Measurements from ENCODE around the gene TUBB4B.

The TUBB4B gene

GRCh38 chr9:137278721-137279711, 37.9 kb downstream of the TUBB4B start:
- Histone ChIP-seq H3K4me3 (peak overlapping the region; percentile 67), H3K27ac (peak overlapping the region in 1 of 2 donors; percentile 85)
- TF ChIP-seq CTCF (IDR thresholded peaks at IDR 0.05): no peak
- peak; percentile 70 for DNase-seq (ENCODE audit: low spot score)

DNA sequence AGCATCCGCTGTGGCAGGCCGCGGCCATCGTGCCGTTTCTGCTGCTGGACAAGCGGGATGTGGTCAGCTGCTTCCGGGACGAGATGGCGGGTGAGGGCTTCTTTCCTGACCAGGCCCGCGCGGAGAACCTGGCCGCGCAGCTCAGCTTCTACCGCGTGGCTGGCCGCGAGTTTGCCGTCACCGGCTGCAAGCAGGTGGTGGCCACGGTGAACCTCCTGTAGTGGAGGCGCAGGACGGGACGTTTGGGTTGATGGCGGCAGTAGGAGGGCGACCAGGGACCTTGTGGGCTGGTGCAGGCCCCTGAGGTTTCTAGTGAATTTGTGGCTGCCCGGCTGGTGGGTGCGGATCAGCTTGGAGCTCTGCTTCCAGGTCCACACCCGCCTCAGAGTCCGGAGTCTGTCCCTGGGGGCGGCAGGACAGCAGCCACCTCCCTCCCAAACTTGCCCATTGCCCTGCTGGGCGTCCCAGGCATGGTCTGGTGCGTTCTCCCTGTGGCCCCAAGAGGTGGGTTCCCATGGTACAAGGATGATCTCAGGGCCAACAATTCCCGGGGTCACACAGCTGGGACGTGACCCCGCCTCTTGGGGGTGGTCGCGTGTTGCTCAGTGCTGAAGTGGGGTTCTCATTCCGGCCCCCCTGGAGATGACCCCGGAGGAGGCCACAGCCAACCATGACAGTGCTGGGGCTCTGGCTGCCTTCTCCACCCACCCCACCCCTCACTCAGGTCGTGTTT, 38.8 kb downstream of the TUBB4B start:
- peak; percentile 70 for DNase-seq (ENCODE audit: low spot score)
- no peak overlapping the region for H3K27ac ChIP-seq
- no peak for TF ChIP-seq CTCF (IDR thresholded peaks at IDR 0.05)
- H3K4me3 ChIP-seq: no peak overlapping the region

- peak overlapping the region; percentile 25 for H3K4me3 ChIP-seq
- DNase-seq (ENCODE audit: low spot score): peak; percentile 70
- H3K27ac ChIP-seq: no peak overlapping the region
- no peak for TF ChIP-seq CTCF (IDR thresholded peaks at IDR 0.05)
Observed at GRCh38 chr9:137280474-137281344, 39.6 kb downstream of the TUBB4B start.

- no peak for TF ChIP-seq CTCF (IDR thresholded peaks at IDR 0.05)
- no peak overlapping the region for H3K27ac ChIP-seq
- DNase-seq (ENCODE audit: low spot score): peak; percentile 71
- peak overlapping the region; percentile 25 for H3K4me3 ChIP-seq
Observed at GRCh38 chr9:137281345-137282116, 40.4 kb downstream of the TUBB4B start.

- no peak for DNase-seq (ENCODE audit: low spot score)
- Histone ChIP-seq H3K27ac (no peak overlapping the region), H3K4me3 (no peak overlapping the region)
- no peak for TF ChIP-seq CTCF (IDR thresholded peaks at IDR 0.05)
Observed at GRCh38 chr9:137286975-137287383, 45.9 kb downstream of the TUBB4B start.

- no peak for TF ChIP-seq CTCF (IDR thresholded peaks at IDR 0.05)
- no peak for DNase-seq (ENCODE audit: low spot score)
- Histone ChIP-seq H3K4me3 (no peak overlapping the region), H3K27ac (no peak overlapping the region)
Observed at GRCh38 chr9:137293094-137293481, 52.0 kb downstream of the TUBB4B start.

All from coronary artery (tissue), 2 donors.